HEK293 (cell line): ENCODE results near the gene ITK.

ENCODE experiments used
- MEIS1 ChIP-seq: sonication (generic); formaldehyde crosslinking; IDR thresholded peaks from 2 replicates; pipeline ENCODE4 v1.8.1; 2022; ENCODE audit warnings: missing genetic modification reagents, mild to moderate bottlenecking, borderline replicate concordance
- MYNN ChIP-seq: fragments of 450-650 bp; formaldehyde crosslinking; IDR thresholded peaks from 2 replicates; pipeline ENCODE4 v1.5.1; 2016; ENCODE audit warnings: missing biosample characterization, missing genetic modification characterization, borderline replicate concordance
- ZNF561 ChIP-seq: fragments of 450-650 bp; IDR thresholded peaks from 2 replicates; pipeline ENCODE4 v1.5.1; 2018; ENCODE audit warnings: missing biosample characterization, missing genetic modification characterization, borderline replicate concordance
- ZNF596 ChIP-seq: fragments of 450-650 bp; IDR thresholded peaks from 2 replicates; pipeline ENCODE4 v1.5.0; 2018; ENCODE audit warnings: missing biosample characterization, mild to moderate bottlenecking, missing genetic modification characterization, moderate library complexity
- TF ChIP-seq, protein P1 (sequence below): fragments of 450-650 bp; formaldehyde crosslinking; conservative IDR thresholded peaks from 2 replicates; pipeline ENCODE4 v1.5.1; 2016; ENCODE audit warnings: low read depth, missing biosample characterization, missing genetic modification characterization
- TF ChIP-seq, protein P2 (sequence below): fragments of 450-650 bp; formaldehyde crosslinking; IDR thresholded peaks from 2 replicates; pipeline ENCODE4 v1.5.1; 2016; ENCODE audit warnings: missing biosample characterization, missing genetic modification characterization

DNA sequence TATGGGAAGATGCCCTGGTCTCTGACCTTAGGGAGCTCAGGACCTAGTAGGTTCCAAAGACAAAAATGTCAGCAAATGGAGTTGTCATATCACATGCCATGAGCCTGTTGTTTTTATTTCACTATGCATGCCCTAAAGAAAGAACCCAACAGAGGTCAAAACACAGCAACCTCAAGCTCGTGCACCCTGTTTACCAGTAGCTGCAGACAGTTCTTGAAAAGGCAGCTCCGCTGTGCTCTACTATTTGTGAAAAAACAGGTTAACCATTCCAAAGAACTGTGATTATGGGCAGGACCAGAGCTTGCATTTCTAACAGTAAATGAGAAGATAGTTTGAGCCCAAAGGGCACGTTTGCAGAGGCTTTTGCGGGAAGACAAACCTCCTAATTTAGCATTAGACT, 22.8 kb downstream of the ITK start:
- TF ChIP-seq, protein P1, sequence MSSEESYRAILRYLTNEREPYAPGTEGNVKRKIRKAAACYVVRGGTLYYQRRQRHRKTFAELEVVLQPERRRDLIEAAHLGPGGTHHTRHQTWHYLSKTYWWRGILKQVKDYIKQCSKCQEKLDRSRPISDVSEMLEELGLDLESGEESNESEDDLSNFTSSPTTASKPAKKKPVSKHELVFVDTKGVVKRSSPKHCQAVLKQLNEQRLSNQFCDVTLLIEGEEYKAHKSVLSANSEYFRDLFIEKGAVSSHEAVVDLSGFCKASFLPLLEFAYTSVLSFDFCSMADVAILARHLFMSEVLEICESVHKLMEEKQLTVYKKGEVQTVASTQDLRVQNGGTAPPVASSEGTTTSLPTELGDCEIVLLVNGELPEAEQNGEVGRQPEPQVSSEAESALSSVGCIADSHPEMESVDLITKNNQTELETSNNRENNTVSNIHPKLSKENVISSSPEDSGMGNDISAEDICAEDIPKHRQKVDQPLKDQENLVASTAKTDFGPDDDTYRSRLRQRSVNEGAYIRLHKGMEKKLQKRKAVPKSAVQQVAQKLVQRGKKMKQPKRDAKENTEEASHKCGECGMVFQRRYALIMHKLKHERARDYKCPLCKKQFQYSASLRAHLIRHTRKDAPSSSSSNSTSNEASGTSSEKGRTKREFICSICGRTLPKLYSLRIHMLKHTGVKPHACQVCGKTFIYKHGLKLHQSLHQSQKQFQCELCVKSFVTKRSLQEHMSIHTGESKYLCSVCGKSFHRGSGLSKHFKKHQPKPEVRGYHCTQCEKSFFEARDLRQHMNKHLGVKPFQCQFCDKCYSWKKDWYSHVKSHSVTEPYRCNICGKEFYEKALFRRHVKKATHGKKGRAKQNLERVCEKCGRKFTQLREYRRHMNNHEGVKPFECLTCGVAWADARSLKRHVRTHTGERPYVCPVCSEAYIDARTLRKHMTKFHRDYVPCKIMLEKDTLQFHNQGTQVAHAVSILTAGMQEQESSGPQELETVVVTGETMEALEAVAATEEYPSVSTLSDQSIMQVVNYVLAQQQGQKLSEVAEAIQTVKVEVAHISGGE (tag by site-specific recombination): no peak
- TF ChIP-seq ZNF561 (no peak), ZNF596 (tag by site-specific recombination) (no peak), MEIS1 (CRISPR knock-in tag) (no peak), MYNN (tag by site-specific recombination) (no peak)
- TF ChIP-seq, protein P2, sequence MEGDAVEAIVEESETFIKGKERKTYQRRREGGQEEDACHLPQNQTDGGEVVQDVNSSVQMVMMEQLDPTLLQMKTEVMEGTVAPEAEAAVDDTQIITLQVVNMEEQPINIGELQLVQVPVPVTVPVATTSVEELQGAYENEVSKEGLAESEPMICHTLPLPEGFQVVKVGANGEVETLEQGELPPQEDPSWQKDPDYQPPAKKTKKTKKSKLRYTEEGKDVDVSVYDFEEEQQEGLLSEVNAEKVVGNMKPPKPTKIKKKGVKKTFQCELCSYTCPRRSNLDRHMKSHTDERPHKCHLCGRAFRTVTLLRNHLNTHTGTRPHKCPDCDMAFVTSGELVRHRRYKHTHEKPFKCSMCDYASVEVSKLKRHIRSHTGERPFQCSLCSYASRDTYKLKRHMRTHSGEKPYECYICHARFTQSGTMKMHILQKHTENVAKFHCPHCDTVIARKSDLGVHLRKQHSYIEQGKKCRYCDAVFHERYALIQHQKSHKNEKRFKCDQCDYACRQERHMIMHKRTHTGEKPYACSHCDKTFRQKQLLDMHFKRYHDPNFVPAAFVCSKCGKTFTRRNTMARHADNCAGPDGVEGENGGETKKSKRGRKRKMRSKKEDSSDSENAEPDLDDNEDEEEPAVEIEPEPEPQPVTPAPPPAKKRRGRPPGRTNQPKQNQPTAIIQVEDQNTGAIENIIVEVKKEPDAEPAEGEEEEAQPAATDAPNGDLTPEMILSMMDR (tag by site-specific recombination): no peak
